ENCODE measurements around the gene ATOSA. TPM values are rescaled to one million over a fixed set of nuclear protein-coding genes. Genes with fewer than 3 reads are reported as not detected.

The ATOSA gene
- total RNA-seq, 1 experiment from 2014 or later = 13.2 TPM

DNA sequence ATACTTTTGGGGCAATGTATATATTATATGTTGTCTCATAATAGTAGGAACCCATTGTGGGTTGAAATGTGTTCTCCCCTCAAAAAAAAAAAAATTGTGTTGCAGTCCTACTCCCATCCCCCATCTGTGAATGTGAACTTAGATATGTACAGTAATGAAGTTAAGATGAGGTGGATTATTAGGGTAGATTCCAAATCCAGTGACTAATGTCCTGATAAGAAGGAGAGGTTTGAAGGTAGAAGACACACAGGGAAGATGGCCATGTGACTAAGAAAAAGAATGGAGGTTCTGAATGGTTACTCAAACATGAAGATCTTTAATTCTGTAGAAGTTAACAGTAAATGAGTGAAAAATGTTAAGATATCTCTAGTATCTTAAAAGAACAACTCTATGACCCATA lies 3.0 kb upstream of the ATOSA start:
- peaks cover 12% of the 10 kb centered on the region for H3K27me3 Mint-ChIP-seq (ENCODE audit: low read depth)
- H3K27ac Mint-ChIP-seq = no peak overlapping the region
- no peaks in the 10 kb centered on the region for H3K36me3 Mint-ChIP-seq
- TF ChIP-seq SP1 (CRISPR knock-in tag; conservative IDR thresholded peaks at IDR 0.05) (no peak), TCF7 (CRISPR knock-in tag; IDR thresholded peaks at IDR 0.05; ENCODE audit: low read depth) (no peak)
- TF ChIP-seq, protein P1, sequence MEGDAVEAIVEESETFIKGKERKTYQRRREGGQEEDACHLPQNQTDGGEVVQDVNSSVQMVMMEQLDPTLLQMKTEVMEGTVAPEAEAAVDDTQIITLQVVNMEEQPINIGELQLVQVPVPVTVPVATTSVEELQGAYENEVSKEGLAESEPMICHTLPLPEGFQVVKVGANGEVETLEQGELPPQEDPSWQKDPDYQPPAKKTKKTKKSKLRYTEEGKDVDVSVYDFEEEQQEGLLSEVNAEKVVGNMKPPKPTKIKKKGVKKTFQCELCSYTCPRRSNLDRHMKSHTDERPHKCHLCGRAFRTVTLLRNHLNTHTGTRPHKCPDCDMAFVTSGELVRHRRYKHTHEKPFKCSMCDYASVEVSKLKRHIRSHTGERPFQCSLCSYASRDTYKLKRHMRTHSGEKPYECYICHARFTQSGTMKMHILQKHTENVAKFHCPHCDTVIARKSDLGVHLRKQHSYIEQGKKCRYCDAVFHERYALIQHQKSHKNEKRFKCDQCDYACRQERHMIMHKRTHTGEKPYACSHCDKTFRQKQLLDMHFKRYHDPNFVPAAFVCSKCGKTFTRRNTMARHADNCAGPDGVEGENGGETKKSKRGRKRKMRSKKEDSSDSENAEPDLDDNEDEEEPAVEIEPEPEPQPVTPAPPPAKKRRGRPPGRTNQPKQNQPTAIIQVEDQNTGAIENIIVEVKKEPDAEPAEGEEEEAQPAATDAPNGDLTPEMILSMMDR (IDR thresholded peaks at IDR 0.05) = no peak
- TF ChIP-seq, protein P2, sequence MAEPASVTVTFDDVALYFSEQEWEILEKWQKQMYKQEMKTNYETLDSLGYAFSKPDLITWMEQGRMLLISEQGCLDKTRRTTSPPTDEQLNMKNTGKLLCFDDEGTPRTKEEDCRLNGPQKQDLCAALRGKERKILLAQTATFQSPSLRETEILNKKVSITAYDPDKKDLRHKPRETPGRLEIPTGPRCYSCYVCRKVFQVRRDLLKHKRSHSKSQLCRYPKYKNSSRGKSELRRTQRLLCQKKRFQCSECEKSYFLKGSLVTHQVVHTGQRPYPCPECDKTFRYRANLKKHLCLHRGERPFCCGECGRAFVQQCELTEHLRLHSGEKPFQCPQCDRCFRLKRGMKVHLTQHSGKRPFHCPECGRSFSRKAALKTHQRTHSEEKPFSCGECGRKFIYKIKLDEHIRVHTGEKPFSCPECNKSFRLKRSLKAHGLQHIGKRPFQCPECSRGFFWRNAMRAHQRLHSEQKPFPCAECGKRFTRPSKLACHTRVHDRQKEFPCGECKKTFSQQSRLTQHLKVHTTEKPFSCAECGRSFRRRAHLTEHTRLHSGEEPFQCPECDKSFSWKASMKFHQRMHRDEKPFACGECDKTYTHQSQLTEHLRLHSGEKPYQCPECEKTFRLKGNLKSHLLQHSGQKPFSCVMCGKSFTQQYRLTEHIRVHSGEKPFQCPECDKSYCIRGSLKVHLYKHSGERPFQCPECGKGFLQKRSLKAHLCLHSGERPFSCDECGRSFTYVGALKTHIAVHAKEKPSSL (CRISPR knock-in tag; conservative IDR thresholded peaks at IDR 0.05) = no peak
- TF ChIP-seq, protein P3, sequence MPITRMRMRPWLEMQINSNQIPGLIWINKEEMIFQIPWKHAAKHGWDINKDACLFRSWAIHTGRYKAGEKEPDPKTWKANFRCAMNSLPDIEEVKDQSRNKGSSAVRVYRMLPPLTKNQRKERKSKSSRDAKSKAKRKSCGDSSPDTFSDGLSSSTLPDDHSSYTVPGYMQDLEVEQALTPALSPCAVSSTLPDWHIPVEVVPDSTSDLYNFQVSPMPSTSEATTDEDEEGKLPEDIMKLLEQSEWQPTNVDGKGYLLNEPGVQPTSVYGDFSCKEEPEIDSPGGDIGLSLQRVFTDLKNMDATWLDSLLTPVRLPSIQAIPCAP (CRISPR knock-in tag; IDR thresholded peaks at IDR 0.05) = no peak
- TF ChIP-seq, protein P4, sequence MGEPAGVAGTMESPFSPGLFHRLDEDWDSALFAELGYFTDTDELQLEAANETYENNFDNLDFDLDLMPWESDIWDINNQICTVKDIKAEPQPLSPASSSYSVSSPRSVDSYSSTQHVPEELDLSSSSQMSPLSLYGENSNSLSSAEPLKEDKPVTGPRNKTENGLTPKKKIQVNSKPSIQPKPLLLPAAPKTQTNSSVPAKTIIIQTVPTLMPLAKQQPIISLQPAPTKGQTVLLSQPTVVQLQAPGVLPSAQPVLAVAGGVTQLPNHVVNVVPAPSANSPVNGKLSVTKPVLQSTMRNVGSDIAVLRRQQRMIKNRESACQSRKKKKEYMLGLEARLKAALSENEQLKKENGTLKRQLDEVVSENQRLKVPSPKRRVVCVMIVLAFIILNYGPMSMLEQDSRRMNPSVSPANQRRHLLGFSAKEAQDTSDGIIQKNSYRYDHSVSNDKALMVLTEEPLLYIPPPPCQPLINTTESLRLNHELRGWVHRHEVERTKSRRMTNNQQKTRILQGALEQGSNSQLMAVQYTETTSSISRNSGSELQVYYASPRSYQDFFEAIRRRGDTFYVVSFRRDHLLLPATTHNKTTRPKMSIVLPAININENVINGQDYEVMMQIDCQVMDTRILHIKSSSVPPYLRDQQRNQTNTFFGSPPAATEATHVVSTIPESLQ (CRISPR knock-in tag; IDR thresholded peaks at IDR 0.05) = no peak
- no peaks in the 10 kb centered on the region for H3K9me3 Mint-ChIP-seq
- CTCF ChIA-PET = no interaction called here
- DNase-seq (ENCODE audit: low spot score) = no peak
- ATAC-seq = no peak
- POLR2A ChIA-PET = no interaction called here
- H3K4me1 Mint-ChIP-seq = peaks cover 15% of the 10 kb centered on the region
- no peak overlapping the region for H3K4me3 Mint-ChIP-seq

DNA sequence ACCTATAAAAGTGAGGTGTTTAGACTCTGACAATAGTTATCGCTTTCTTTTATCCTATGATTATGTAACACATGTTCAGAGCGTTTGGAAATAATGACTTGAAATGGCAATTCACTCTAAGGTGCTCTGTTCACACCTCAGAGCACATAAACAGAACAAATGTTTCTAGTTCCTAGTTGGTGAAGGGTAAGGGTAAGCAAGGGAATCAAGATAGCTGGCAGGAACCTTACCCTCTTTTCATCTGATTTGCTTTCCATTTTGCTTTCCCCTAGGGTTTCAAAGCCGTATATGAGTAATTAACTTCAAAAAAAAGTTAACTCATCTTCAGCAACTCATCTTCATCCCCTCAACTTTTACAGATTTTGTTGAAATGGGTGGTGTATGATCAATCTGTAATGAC lies 2.3 kb upstream of the ATOSA start:
- peaks cover 12% of the 10 kb centered on the region for H3K27me3 Mint-ChIP-seq (ENCODE audit: low read depth)
- H3K9me3 Mint-ChIP-seq = no peaks in the 10 kb centered on the region
- no peak overlapping the region for H3K27ac Mint-ChIP-seq
- H3K4me1 Mint-ChIP-seq = peaks cover 17% of the 10 kb centered on the region
- CTCF ChIA-PET = no interaction called here
- H3K36me3 Mint-ChIP-seq = no peaks in the 10 kb centered on the region
- no peak for DNase-seq (ENCODE audit: low spot score)
- ATAC-seq = no peak
- no peak overlapping the region for H3K4me3 Mint-ChIP-seq
- POLR2A ChIA-PET = interaction anchor here (0.6 kb wide), 1 partner anchor 71 kb away, joined by 3 read pairs; no protein-coding TSS in a partner anchor
- no peak for TF ChIP-seq ELF4 (CRISPR knock-in tag; IDR thresholded peaks at IDR 0.05; ENCODE audit: low read depth)
- TF ChIP-seq, protein P5, sequence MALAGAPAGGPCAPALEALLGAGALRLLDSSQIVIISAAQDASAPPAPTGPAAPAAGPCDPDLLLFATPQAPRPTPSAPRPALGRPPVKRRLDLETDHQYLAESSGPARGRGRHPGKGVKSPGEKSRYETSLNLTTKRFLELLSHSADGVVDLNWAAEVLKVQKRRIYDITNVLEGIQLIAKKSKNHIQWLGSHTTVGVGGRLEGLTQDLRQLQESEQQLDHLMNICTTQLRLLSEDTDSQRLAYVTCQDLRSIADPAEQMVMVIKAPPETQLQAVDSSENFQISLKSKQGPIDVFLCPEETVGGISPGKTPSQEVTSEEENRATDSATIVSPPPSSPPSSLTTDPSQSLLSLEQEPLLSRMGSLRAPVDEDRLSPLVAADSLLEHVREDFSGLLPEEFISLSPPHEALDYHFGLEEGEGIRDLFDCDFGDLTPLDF (CRISPR knock-in tag; IDR thresholded peaks at IDR 0.05) = no peak
- TF ChIP-seq KAT7 (CRISPR knock-in tag; IDR thresholded peaks at IDR 0.05; ENCODE audit: borderline replicate concordance) = no peak
- TF ChIP-seq IRF2 (CRISPR knock-in tag; IDR thresholded peaks at IDR 0.05; ENCODE audit: borderline replicate concordance, low read depth) = no peak
- no peak for TF ChIP-seq CREB1 (CRISPR knock-in tag; IDR thresholded peaks at IDR 0.05)
- TF ChIP-seq ZBTB21 (CRISPR knock-in tag; IDR thresholded peaks at IDR 0.05; ENCODE audit: borderline replicate concordance) = no peak
- TF ChIP-seq, protein P6, sequence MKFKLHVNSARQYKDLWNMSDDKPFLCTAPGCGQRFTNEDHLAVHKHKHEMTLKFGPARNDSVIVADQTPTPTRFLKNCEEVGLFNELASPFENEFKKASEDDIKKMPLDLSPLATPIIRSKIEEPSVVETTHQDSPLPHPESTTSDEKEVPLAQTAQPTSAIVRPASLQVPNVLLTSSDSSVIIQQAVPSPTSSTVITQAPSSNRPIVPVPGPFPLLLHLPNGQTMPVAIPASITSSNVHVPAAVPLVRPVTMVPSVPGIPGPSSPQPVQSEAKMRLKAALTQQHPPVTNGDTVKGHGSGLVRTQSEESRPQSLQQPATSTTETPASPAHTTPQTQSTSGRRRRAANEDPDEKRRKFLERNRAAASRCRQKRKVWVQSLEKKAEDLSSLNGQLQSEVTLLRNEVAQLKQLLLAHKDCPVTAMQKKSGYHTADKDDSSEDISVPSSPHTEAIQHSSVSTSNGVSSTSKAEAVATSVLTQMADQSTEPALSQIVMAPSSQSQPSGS (CRISPR knock-in tag; IDR thresholded peaks at IDR 0.05; ENCODE audit: borderline replicate concordance, low read depth) = no peak
- TF ChIP-seq MXD4 (CRISPR knock-in tag; IDR thresholded peaks at IDR 0.05; ENCODE audit: borderline replicate concordance) = no peak
- TF ChIP-seq FOXJ3 (CRISPR knock-in tag; IDR thresholded peaks at IDR 0.05; ENCODE audit: borderline replicate concordance) = no peak
- TF ChIP-seq FOXK1 (CRISPR knock-in tag; IDR thresholded peaks at IDR 0.05) = no peak
- TF ChIP-seq, protein P7, sequence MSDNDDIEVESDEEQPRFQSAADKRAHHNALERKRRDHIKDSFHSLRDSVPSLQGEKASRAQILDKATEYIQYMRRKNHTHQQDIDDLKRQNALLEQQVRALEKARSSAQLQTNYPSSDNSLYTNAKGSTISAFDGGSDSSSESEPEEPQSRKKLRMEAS (CRISPR knock-in tag; IDR thresholded peaks at IDR 0.05) = no peak
- no peak for TF ChIP-seq FOXP1 (CRISPR knock-in tag; IDR thresholded peaks at IDR 0.05; ENCODE audit: borderline replicate concordance)
- no peak for TF ChIP-seq ZNF317 (CRISPR knock-in tag; IDR thresholded peaks at IDR 0.05; ENCODE audit: borderline replicate concordance, low read depth)
- TF ChIP-seq CBFB (CRISPR knock-in tag; IDR thresholded peaks at IDR 0.05; ENCODE audit: low read depth) = no peak
- TF ChIP-seq GABPB1 (CRISPR knock-in tag; IDR thresholded peaks at IDR 0.05) = no peak
- TF ChIP-seq, protein P8, sequence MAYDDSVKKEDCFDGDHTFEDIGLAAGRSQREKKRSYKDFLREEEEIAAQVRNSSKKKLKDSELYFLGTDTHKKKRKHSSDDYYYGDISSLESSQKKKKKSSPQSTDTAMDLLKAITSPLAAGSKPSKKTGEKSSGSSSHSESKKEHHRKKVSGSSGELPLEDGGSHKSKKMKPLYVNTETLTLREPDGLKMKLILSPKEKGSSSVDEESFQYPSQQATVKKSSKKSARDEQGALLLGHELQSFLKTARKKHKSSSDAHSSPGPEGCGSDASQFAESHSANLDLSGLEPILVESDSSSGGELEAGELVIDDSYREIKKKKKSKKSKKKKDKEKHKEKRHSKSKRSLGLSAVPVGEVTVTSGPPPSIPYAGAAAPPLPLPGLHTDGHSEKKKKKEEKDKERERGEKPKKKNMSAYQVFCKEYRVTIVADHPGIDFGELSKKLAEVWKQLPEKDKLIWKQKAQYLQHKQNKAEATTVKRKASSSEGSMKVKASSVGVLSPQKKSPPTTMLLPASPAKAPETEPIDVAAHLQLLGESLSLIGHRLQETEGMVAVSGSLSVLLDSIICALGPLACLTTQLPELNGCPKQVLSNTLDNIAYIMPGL (CRISPR knock-in tag; IDR thresholded peaks at IDR 0.05) = no peak
- TF ChIP-seq, protein P9, sequence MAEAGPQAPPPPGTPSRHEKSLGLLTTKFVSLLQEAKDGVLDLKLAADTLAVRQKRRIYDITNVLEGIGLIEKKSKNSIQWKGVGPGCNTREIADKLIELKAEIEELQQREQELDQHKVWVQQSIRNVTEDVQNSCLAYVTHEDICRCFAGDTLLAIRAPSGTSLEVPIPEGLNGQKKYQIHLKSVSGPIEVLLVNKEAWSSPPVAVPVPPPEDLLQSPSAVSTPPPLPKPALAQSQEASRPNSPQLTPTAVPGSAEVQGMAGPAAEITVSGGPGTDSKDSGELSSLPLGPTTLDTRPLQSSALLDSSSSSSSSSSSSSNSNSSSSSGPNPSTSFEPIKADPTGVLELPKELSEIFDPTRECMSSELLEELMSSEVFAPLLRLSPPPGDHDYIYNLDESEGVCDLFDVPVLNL (CRISPR knock-in tag; IDR thresholded peaks at IDR 0.05; ENCODE audit: borderline replicate concordance, low read depth) = no peak
